ENCODE data around the gene CEACAM8. TPM values are rescaled to one million over a fixed set of nuclear protein-coding genes. Genes with fewer than 3 reads are reported as not detected.
A peak's percentile ranks its signal among the peaks of the same experiment; 100 is the strongest.
"Not testable (repeated sequence)": the region's sequence is repeated elsewhere in the genome, so short reads cannot be mapped to it uniquely, and the experiment has no call there.

CEACAM8 gene
- not detected for total RNA-seq

- no peak for DNase-seq
Measured at GRCh38 chr19:42594617-42595489, at the start of gene CEACAM8. TSS of gene CEACAM8 (minus strand) at chr19:42594924. CDS start at chr19:42594828, 96 bp downstream.

DNA sequence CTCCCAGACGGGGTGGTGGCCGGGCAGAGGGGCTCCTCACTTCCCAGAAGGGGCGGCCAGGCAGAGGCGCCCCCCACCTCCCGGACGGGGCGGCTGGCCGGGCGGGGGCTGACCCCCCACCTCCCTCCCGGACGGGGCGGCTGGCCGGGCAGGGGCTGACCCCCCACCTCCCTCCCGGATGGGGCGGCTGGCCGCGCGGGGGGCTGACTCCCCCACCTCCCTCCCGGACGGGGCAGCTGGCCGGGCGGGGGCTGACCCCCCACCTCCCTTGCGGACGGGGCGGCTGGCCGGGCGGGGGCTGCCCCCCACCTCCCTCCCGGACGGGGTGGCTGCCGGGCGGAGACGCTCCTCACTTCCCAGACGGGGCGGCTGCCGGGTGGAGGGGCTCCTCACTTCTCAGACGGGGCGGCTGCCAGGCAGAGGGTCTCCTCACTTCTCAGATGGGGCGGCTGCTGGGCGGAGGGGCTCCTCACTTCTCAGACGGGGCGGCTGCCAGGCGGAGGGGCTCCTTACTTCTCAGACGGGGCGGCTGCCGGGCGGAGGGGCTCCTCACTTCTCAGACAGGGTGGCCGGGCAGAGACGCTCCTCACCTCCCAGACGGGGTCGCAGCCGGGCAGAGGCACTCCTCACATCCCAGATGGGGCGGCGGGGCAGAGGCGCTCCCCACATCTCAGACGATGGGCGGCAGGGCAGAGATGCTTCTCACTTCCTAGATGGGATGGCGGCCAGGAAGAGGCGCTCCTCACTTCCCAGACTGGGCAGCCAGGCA is 44.8 kb upstream of the CEACAM8 start:
- not testable (repeated sequence) for DNase-seq

GRCh38 chr19:42635233-42635539 is 40.5 kb upstream of the CEACAM8 start:
- no peak for DNase-seq

DNA sequence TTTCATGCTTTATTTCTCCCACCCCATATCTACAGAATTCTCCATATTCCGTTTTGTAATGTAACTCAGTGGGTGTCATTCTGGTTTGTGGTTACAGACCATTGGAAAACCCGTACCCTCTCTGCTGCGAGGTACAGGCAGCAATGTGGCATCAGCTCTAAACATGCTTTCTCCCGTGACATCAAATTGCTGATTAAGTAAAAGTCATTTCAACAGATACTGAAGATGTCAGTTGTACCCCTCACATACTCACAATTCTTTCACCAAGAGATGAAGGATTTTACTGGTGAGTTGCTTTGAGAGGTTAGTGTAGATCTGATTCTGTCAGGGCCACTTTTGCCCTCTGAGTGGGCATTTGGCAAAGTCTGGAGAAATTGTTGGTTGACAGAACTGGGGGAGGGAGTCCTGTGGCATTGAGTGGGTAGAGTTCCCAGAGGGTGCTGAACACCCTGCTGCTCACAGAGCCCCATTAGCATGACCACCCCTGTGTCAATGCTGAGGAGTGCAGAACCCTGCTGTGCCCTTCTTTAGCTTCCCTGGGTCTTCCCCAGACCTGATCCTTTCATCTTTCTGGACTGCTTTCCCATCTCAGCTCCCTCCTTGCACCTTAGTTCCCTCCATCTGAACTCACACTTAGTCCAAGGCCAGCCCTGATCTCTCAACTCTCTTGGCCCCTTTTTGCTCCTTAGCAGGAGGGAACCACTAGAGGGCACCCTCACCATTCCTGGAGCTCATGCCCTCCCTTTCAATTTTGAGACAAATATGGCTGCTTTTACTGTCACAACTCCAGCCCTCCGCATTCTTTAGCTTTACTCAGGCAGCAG is 39.9 kb upstream of the CEACAM8 start:
- peak; percentile 8 for DNase-seq

- DNase-seq: no peak
Measured at GRCh38 chr19:42629191-42629590, 34.5 kb upstream of the CEACAM8 start.

GRCh38 chr19:42628411-42629140 is 33.9 kb upstream of the CEACAM8 start:
- DNase-seq: no peak

DNA sequence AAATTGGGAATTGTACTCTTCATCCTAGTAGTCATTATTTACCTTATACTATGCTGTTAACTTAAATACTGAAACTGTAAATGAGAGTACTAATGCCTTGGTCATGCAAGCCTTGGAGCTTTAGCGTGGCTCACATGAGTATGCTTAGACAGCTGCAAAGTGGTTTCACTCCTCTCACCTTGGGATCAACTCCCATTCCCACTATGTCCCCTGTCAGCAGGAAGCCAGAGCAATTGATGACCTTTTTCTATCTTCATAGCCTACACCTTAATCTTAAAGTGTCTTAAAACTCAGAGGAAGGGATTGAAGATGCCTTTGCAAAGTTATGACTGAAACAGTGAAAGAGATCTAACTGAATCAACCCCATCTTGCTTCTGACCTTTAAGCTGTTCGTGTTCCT is 33.2 kb upstream of the CEACAM8 start:
- no peak for DNase-seq

DNA sequence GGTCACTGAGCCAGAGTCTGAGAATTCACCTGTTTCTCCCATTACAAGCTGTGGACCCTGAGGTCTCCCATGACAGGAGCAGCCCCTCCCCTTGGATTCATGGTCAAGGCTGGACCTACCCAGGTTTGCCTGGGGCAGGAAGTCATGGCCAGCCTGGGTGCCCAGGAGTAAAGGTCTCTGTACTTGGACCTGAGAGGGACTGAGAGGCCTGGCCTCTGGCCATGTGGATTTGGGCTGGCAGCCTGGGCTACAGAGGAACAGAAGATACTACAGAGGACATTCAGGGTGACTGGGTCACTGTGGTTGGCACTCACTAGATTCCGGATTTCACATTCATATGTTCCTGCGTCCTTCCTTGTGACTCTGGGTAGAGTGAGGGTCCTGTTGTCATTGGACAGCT is 31.5 kb upstream of the CEACAM8 start:
- no peak for DNase-seq

GRCh38 chr19:42619271-42619670 is 24.5 kb upstream of the CEACAM8 start:
- DNase-seq: no peak

- no peak for DNase-seq
Measured at GRCh38 chr19:42613666-42614065, 18.9 kb upstream of the CEACAM8 start.

- not testable (repeated sequence) for DNase-seq
Measured at GRCh38 chr19:42610401-42610915, 15.7 kb upstream of the CEACAM8 start.

DNA sequence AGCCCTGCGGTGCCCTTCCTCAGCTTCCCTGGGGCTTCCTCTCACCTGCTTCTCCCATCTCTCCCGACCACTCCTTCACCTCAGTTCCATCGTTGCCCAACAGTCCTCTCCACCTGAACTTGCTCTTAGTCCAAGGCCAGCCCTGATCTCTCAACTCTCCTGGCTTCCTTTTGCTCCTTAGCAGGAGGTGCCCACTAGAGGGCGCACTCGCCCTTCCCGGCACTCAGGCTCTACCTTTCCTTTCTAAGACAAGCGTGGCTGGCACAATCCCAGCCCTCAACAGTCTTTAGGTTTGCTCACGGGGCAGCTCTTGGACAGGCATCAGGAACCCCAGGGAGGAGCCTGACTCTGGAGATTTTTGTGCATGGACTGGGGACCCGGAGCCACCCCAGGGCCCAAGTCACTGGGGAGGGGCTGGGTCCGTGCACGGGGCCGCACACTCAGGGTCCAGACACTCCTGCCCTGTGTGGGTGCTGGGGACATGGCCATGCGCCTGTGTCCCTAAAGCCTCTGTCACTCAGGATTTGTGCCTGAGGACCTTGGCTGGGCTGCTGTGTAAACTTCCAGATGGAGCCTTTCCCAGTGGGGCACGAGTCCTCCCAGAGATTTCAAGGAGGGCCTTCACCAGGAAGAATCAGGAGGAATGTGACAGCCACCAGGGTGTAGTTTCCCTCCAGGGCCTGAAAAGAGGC is 12.1 kb upstream of the CEACAM8 start:
- DNase-seq: peak; percentile 17

DNA sequence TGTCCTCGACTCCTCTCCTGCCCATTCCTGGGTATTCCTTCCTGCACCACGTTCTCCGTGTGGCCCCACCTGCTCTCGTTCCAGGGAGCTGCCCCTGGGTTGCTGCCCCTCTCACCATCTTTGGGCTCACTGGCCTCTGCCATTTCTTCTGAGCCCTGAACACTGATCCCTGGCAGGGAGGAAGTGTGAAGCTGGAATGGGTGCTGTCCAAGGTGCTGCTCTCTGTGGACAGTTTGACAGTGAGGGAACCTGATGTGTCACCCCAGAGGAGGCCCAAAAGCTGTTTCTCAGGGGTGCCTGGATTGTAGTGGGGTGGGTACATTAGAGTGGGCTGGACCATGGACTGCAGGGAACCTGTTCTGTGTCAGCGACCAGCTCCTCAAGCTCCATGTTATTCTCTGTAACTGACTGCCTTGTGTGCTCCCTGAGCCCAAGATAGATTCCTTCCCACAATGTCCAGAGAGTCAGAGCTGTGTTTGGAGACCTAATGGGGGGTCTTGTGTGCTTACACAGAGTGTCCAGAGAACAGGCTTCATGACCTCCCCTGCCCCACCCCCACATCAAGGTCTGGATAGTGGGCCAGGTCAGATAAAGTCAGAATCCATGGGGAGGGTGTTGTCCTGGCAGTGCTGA is 7.2 kb upstream of the CEACAM8 start:
- DNase-seq: no peak

- DNase-seq: peak; percentile 15
Measured at GRCh38 chr19:42596391-42597072, 1.8 kb upstream of the CEACAM8 start.

- DNase-seq: no peak
Measured at GRCh38 chr19:42595550-42596172, 937 bp upstream of the CEACAM8 start.

DNA sequence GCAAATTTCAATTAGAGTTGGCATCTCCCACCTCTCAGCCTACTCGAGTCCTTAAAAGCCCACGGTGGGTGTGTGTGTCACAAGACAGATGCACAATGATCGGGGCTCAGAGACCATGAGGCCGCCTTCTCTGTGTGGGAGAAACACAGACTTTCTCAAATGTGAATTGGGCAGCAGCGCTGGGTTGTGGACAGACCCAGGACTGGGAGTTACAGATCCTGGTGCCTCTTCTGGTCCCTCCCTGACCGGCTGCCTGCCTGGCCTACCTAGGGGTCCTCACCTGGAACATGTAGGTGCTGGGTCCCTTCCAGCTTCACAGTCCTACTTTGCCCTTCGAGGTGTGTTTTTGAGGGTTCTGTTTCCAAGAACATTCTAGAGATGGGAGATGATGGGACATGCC is 4.9 kb downstream of the CEACAM8 start:
- no peak for DNase-seq

GRCh38 chr19:42584466-42584865 is 10.3 kb downstream of the CEACAM8 start:
- DNase-seq: no peak

GRCh38 chr19:42577016-42577415 is 17.7 kb downstream of the CEACAM8 start:
- DNase-seq: no peak

GRCh38 chr19:42576241-42576640 is 18.5 kb downstream of the CEACAM8 start:
- no peak for DNase-seq

GRCh38 chr19:42573642-42574041 is 21.1 kb downstream of the CEACAM8 start:
- DNase-seq: no peak
